ENCODE data around the gene EGFR. TPM values are rescaled to one million over a fixed set of nuclear protein-coding genes. Genes with fewer than 3 reads are reported as not detected.

The EGFR gene
- total and polyA plus RNA-seq, 2 donors (not counting 3 experiments of a cell fraction or from before 2014, with no cell fraction given): 1.5 to 4.1 TPM

GRCh38 chr7:55017841-55018240, 976 bp upstream of the EGFR start:
- TF ChIP-seq MYC (IDR thresholded peaks at IDR 0.05; ENCODE audit: low read depth, low read length): no peak
- TF ChIP-seq EZH2 (IDR thresholded peaks at IDR 0.05; ENCODE audit: borderline replicate concordance, low read depth, low read length, severe bottlenecking): no peak
- TF ChIP-seq POLR2A (IDR thresholded peaks at IDR 0.05; ENCODE audit: low read depth, low read length): no peak
- TF ChIP-seq MAX (IDR thresholded peaks at IDR 0.05; ENCODE audit: insufficient read depth, insufficient read length): no peak
- TF ChIP-seq FOS (IDR thresholded peaks at IDR 0.05; ENCODE audit: borderline replicate concordance, insufficient read depth, low read length): no peak
- no peak for TF ChIP-seq GATA2 (IDR thresholded peaks at IDR 0.05; ENCODE audit: insufficient read depth, insufficient read length, low read depth, low read length)
- no peak for TF ChIP-seq CTCF (IDR thresholded peaks at IDR 0.05; ENCODE audit: extremely low read depth in 1 of 2, insufficient read depth in 1 of 2, low read depth in 1 of 2, low read length in 2 of 2)
- Histone ChIP-seq H3K9me1 (replicated peaks; ENCODE audit: control insufficient read depth, extremely low read depth, insufficient read depth, low read length) (no peaks in the 10 kb centered on the region), H4K20me1 (replicated peaks; ENCODE audit: control insufficient read depth, extremely low read depth, insufficient read depth, low read length) (no peaks in the 10 kb centered on the region), H3K9me3 (replicated peaks; ENCODE audit: control insufficient read depth, insufficient read depth, low read length) (no peaks in the 10 kb centered on the region), H2AFZ (ENCODE audit: low read depth, low read length) (no peak overlapping the region), H3K79me2 (ENCODE audit: control insufficient read depth, insufficient read depth, low read length) (peaks cover 3% of the 10 kb centered on the region), H3K4me1 (ENCODE audit: control insufficient read depth, extremely low read depth, insufficient read depth, low read length) (peaks cover 10% of the 10 kb centered on the region), H3K27ac (ENCODE audit: insufficient read depth, low read depth, low read length) (no peak overlapping the region), H3K36me3 (ENCODE audit: control insufficient read depth in 2 of 2, extremely low read depth in 1 of 2, insufficient read depth in 2 of 2, low read length in 2 of 2) (no peaks in the 10 kb centered on the region), H3K9ac (replicated peaks; ENCODE audit: extremely low read depth, insufficient read depth, low read length) (no peak overlapping the region), H3K27me3 (ENCODE audit: control insufficient read depth in 2 of 2, insufficient read depth in 2 of 2, low read length in 2 of 2) (peaks cover 19 to 34% of the 10 kb centered on the region in 2 experiments), H3K4me3 (replicated peaks in 1 of 3; ENCODE audit: insufficient read depth in 1 of 3, low read depth in 1 of 3, low read length in 3 of 3) (no peak overlapping the region), H3K4me2 (ENCODE audit: insufficient read depth, low read length) (no peak overlapping the region)
- intact Hi-C loops (cut with micrococcal nuclease) (loop anchor here (2.0 to 10.0 kb wide), 2 partner anchors 115 to 233 kb away; no protein-coding TSS in a partner anchor), dilution Hi-C loops (cut with MboI; ENCODE audit: extremely low pct_ligation_motif_present, low sequenced_read_pairs) (no loop called here)
- no TSS peak for BruUV-seq (replicated peaks)
- FAIRE-seq (no peak), DNase-seq (ENCODE audit: low read depth, low spot score) (no peak)
- ChIA-PET CTCF (interaction anchor here (1.1 to 3.8 kb wide), 5 partner anchors 115 to 244 kb away, joined by 4 to 39 read pairs (median 4); no protein-coding TSS in a partner anchor), POLR2A (no interaction called here)

All from endothelial cell of umbilical vein (primary cell).